ENCODE measurements around the gene NLGN2.

The NLGN2 gene

DNA sequence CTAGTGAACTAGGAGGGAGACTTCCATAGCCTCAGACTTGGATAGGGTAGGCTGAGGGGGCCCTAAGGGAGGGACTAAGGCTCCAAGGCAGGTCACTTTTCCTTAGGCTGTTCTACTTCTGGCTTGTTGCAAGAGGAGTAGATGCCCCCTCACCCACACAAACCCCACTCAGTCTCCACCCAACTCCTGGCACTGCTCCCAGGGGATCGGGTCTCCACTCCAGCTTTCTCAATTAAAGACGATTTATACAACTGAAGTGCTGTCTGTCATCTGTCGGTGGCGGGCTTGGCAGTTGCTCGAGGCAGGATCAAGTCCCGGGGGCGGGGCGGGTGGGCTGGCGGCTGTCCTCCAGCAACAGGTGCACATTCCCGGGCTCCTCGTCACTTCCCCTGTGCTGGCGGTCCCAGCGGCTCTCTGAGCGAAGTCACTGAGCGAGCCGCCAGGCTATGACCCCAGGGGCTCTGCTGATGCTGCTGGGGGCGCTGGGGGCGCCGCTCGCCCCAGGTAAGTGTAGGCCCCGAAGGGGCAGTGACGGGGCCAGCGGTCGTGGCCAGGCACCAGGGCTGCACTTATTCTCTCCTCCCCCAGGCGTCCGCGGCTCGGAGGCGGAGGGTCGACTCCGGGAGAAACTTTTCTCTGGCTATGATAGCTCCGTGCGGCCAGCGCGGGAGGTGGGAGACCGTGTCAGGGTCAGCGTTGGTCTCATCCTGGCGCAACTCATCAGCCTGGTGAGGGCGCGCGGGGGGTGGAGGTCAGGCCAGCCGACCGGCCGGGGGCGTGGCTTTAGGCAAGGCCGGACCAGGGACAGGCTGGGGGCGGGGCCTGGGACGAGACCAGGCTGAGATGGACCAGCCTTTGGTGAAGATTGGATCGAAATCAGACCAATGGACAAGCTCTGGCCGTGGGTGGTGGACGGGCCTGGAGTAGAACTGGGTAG lies 37.3 kb downstream of the NLGN2 start, which contains the start of gene CHRNB1:
Gene CHRNB1, plus strand, starts transcription at position 380 of the 937 bp plus-strand sequence. Its CDS starts 67 bp downstream, at position 447.
- peaks cover 75% of the 10 kb centered on the region for H3K27me3 Mint-ChIP-seq
- H3K27ac Mint-ChIP-seq = no peak within 1 kb of the TSS

DNA sequence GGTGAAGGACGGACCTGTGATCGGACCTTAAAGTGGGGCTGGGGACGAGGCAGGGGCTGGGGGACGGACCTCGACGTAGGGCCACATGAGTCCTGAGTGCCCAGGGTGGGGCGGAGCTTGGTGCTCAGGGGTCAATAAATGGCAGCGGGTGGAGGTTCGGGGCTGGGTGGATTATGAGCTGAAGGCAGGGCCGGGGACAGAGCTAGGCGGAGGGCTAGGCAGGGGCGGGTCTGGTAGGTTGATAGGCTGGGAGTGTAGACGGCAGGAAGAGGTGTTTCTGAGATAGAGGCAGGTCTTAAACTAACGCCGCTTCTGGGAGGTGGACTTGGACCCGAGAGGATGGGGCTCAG lies 37.9 kb downstream of the NLGN2 start:
- H3K4me1 Mint-ChIP-seq (ENCODE audit: low read depth) = peaks cover 19% of the 10 kb centered on the region
- H3K27ac Mint-ChIP-seq = no peak overlapping the region
- DNase-seq = peak; percentile 46
- H3K9me3 Mint-ChIP-seq = no peaks in the 10 kb centered on the region
- peaks cover 69% of the 10 kb centered on the region for H3K27me3 Mint-ChIP-seq
- no peaks in the 10 kb centered on the region for H3K36me3 Mint-ChIP-seq (ENCODE audit: low read depth)
- H3K4me3 Mint-ChIP-seq = peak overlapping the region; percentile 66

More for the DNA sequence above, 37.3 kb downstream of the NLGN2 start, which contains the start of gene CHRNB1:
- DNase-seq = peak; percentile 43
- Mint-ChIP-seq H3K4me3 (peak within 1 kb of the TSS; percentile 66), H3K9me3 (no peaks in the 10 kb centered on the region), H3K4me1 (ENCODE audit: low read depth) (peaks cover 25% of the 10 kb centered on the region), H3K36me3 (ENCODE audit: low read depth) (no peaks in the 10 kb centered on the region)

DNA sequence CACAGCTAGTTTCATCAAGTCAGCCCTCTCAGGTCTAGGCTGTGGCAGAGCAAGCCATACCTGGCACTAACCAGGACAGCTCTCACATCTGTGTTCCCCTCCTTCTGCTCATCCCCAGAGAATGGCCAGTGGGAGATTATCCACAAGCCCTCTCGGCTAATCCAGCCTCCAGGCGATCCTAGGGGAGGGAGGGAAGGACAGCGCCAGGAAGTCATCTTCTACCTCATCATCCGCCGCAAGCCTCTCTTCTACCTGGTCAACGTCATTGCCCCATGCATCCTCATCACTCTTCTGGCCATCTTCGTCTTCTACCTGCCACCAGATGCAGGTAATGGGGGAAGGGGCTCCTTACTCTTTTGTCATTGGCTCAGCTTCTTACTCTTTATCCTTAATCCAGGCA lies 40.8 kb downstream of the NLGN2 start:
- Mint-ChIP-seq H3K4me1 (ENCODE audit: low read depth) (peaks cover 16% of the 10 kb centered on the region), H3K36me3 (ENCODE audit: low read depth) (no peaks in the 10 kb centered on the region), H3K9me3 (no peaks in the 10 kb centered on the region), H3K4me3 (no peak overlapping the region), H3K27ac (no peak overlapping the region), H3K27me3 (peaks cover 42% of the 10 kb centered on the region)
- no peak for DNase-seq

DNA sequence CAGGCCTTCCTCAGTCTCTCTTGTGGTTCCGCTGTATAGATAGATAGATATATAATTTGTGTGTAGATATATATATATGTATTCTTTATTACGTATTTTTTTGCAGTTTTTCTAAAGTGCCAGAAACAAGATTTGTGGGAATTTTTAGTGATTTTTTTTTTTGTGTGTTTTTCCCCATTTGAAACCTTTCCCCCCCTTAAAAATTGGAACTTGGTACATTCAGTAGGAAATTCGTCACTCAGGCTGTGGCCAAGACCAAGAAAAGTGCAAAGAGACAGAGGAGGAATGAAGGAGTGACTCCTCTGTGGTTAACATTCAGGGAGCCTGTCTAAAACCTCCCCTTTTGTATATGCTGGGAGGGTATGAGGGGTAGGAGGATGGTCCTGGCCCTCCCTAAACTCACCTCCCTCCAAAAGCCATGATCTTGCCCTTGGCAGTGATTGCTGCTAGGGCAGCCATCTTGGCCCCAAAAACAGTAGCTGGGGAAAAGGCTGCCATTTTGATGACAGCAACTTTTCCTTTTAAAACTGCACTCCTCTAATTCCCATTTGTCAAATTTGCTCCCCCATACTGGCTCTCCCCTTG lies 52.4 kb downstream of the NLGN2 start:
- H3K27ac Mint-ChIP-seq = no peak overlapping the region
- H3K36me3 Mint-ChIP-seq (ENCODE audit: low read depth) = peaks cover 38% of the 10 kb centered on the region
- H3K4me1 Mint-ChIP-seq (ENCODE audit: low read depth) = peaks cover 17% of the 10 kb centered on the region
- no peak for DNase-seq
- no peaks in the 10 kb centered on the region for H3K9me3 Mint-ChIP-seq
- no peak overlapping the region for H3K4me3 Mint-ChIP-seq
- H3K27me3 Mint-ChIP-seq = no peaks in the 10 kb centered on the region

DNA sequence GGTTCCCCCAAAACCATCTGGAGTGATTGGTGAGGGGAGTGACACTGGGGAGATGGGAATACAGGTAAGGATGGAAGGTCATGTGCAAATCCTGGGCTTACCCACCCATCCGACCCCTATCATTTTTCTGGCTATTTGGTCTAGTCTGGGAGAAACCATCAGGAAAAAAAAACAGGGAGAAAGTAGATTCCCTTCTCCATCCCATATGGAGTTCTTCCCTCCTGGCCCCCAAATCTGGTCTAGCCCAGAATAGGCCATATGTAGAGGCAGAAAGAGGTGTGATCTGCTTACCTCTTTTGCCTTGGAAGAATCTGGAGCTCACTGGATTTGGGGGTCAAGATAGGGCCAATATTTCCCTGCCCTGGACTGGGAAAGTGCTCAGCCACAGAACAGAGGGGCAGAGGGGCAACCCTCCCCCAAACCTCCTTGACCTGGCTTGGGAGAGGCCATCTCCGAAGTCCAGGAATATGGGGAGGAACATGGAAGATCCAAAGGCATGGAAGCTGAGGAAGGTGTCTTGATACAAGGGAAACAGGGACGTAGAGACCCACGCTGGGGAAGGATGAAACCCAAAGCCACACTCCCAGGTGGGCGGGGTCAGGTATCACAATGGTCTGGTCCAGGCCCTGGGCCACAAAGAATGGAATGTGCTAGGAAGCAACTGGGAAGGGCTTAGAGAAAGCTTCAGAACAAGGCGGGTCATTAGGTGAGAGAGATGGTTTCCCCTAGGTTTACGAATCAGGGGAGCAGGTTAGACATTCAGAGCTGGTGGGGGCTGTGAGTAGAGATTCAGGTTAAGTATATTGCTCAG lies 53.4 kb downstream of the NLGN2 start:
- no peaks in the 10 kb centered on the region for H3K27me3 Mint-ChIP-seq
- H3K27ac Mint-ChIP-seq = no peak overlapping the region
- H3K9me3 Mint-ChIP-seq = no peaks in the 10 kb centered on the region
- H3K4me1 Mint-ChIP-seq (ENCODE audit: low read depth) = peaks cover 13% of the 10 kb centered on the region
- H3K36me3 Mint-ChIP-seq (ENCODE audit: low read depth) = peaks cover 35% of the 10 kb centered on the region
- DNase-seq = no peak
- H3K4me3 Mint-ChIP-seq = no peak overlapping the region

DNA sequence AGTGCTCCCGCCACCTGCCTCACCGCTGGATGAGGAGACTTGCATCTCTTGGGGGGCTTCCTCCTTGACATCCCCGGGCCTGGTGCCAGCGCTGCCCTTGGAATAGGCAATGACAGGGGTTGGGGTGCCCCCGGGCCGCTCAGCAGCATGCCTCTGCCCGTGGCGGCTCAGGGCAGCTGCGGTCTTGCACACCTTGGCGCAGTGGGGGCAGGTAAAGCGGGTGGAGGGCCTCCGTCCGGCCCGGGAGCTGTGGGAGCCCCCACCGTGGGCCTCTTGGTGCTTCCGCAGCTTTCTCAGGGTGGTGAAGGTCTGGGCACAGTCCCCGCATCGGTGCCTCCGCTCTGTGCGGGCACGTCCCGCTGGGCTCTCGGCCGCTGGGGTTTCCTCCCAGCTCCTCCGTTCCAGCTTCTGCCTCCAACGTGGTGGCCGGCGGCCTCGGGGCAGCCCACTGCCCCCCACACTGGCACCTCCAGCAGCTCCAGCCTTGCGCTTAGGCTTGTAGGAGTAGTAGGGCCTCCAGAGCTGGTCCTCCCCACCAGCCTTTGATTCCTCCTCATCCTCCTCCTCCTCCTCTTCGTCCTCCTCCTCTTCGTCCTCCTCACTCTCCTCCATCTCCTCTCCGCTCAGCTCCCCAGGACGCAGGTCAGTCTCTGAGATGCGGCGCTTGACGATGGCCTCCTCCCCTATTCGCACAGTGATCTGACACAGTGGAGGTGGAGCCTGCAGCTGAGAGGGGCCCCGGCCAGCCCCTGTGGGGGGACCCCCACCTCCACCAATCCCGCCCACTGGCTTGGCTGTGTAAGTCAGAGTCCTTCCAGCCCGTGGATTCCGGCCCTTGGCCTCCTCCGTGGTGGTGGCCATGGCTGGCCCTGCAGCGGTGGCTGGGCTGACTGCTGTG lies 55.1 kb downstream of the NLGN2 start:
- DNase-seq = no peak

DNA sequence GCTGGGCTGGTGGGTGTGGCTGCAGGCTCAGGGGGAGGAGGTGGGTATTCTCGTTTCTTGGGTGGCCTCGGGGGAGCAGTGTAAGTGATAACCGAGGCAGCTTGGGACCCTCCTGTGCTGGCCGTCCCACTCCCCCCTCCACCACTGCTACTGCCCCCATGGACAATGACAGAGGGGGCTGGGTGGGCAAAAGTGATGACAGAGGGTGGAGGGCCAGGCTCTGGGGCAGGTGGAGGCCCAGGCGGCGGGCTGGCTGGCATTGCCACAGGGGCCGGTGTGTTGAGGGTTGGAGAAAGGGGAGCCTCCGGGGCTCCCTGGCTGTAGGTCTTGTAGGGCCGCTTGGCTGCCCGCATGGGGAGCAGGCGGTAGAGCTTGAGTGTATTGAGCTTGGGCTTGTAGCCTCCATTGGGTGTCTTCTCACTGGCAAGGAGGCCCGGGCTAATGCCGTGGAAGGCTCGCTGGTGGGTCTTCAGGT lies 55.8 kb downstream of the NLGN2 start:
- no peak for DNase-seq
- H3K27ac Mint-ChIP-seq = no peak overlapping the region
- peaks cover 17% of the 10 kb centered on the region for H3K4me1 Mint-ChIP-seq (ENCODE audit: low read depth)
- no peak overlapping the region for H3K4me3 Mint-ChIP-seq
- no peaks in the 10 kb centered on the region for H3K27me3 Mint-ChIP-seq
- peaks cover 43% of the 10 kb centered on the region for H3K36me3 Mint-ChIP-seq (ENCODE audit: low read depth)
- no peaks in the 10 kb centered on the region for H3K9me3 Mint-ChIP-seq

More for the DNA sequence above, 55.1 kb downstream of the NLGN2 start:
- no peaks in the 10 kb centered on the region for H3K27me3 Mint-ChIP-seq
- no peak overlapping the region for H3K4me3 Mint-ChIP-seq
- peaks cover 43% of the 10 kb centered on the region for H3K36me3 Mint-ChIP-seq (ENCODE audit: low read depth)
- H3K27ac Mint-ChIP-seq = no peak overlapping the region
- peaks cover 13% of the 10 kb centered on the region for H3K4me1 Mint-ChIP-seq (ENCODE audit: low read depth)
- no peaks in the 10 kb centered on the region for H3K9me3 Mint-ChIP-seq

DNA sequence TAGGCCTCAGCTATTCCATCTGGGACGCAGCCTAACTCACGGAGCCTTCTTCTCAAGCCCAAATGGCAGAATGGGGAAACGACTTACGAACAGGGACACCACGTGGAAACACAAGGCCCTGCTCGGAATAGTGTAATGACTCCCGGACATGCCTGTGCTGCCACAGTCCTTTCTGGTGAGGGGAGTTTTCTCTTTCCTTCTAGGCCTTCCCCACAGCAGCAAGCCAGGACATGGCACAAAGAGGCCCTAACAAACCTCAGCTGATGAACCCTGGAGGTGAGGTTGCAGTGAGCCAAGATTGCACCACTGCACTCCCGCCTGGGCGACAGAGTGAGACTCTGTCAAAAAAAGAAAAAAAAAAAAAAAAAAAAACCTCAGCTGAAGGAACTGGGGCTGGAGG lies 56.4 kb downstream of the NLGN2 start:
- Mint-ChIP-seq H3K27ac (no peak overlapping the region), H3K9me3 (no peaks in the 10 kb centered on the region), H3K4me1 (ENCODE audit: low read depth) (peaks cover 21% of the 10 kb centered on the region), H3K4me3 (no peak overlapping the region), H3K36me3 (ENCODE audit: low read depth) (peaks cover 46% of the 10 kb centered on the region), H3K27me3 (no peaks in the 10 kb centered on the region)
- no peak for DNase-seq

DNA sequence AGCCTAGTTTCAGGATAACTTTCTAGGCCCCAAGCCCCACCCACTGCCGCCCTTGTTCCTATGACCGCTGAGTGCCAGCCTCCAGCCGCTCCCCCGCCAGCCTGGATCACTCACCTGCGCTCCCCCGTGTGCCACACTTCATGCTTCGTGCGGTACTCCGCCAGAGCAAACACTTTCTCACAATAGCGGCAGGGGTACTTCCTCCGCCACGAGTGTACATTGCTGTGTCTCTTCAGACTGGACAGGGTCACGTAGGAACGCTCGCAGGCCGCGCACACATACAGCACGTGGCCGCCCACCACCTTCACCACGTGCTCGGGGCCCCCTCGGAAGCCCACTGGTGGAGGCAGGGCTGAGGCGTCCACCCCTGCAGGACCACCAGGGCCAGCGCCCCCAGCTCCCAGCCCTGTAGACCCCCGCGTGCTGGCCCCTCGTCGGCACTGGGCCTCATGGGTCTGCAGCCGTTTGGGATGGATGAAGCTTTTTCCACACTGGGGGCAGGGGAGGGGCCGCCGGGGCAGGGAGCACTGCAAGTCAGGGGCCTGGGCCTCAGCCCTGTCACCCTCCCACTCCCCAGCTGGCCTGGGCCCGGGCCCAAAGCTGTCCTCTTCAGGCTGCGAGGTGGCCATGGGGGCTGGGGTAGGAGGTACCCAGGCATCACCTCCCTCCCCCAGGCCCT lies 58.1 kb downstream of the NLGN2 start:
- Mint-ChIP-seq H3K36me3 (ENCODE audit: low read depth) (peaks cover 44% of the 10 kb centered on the region), H3K27me3 (no peaks in the 10 kb centered on the region), H3K4me3 (no peak overlapping the region), H3K9me3 (no peaks in the 10 kb centered on the region), H3K4me1 (ENCODE audit: low read depth) (peaks cover 19% of the 10 kb centered on the region), H3K27ac (no peak overlapping the region)
- no peak for DNase-seq

DNA sequence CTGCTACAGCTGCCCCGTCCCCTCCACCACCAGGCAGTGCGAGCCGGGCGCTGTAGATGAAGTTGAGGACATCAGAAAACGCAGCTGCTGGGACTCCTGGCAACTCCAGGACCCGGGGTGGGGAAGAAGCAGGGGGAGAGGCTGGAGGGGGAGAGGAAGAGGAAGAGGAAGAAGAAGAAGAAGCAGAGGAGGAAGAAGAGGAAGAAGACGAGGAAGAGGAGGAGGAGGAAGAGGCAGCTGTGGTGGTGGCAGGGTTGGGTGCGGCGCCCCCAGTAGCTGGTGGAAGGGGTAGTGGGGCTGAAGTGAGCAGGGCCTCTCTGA lies 58.6 kb downstream of the NLGN2 start:
- H3K27ac Mint-ChIP-seq = peak overlapping the region; percentile 76
- no peaks in the 10 kb centered on the region for H3K9me3 Mint-ChIP-seq

DNA sequence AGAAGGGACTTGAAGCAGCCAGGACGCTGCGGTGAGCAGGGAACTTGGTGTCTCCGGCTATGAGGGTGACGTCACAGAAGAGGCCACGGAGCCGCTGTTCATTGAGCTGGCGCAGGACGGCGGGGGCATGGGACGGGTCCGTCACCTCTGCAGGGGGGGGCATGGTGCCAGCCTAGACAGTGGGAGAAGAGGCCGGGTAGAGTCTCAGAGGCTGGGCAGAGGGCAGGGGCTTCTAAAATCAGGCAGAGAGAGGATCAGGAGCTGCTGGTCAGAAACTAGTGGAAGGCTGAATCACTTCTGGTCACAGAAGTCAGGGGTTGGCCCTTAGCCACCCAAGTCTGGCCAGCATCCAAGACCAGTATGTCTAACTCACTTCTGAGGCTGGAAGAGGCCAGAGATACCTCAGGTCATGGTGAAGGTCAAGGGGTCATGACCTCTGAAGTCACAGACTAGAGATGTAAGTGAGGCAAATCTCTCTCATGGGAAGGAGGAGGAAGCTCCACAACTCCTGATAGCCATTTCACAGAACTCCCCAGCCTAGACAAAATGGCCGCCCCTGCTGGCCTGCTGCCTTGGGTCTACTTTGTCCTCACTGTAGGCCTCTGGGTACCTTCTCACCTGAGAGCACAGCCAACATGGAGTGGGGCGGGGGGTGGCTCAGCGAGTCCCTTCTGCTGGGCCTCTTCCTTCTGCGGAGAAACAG lies 59.1 kb downstream of the NLGN2 start:
- no peak for DNase-seq
- peaks cover 37% of the 10 kb centered on the region for H3K36me3 Mint-ChIP-seq (ENCODE audit: low read depth)
- H3K4me1 Mint-ChIP-seq (ENCODE audit: low read depth) = peaks cover 26% of the 10 kb centered on the region
- H3K9me3 Mint-ChIP-seq = no peaks in the 10 kb centered on the region
- no peak overlapping the region for H3K4me3 Mint-ChIP-seq
- peak overlapping the region; percentile 76 for H3K27ac Mint-ChIP-seq
- no peaks in the 10 kb centered on the region for H3K27me3 Mint-ChIP-seq

More for the DNA sequence above, 58.6 kb downstream of the NLGN2 start:
- H3K27me3 Mint-ChIP-seq = no peaks in the 10 kb centered on the region
- no peak overlapping the region for H3K4me3 Mint-ChIP-seq
- H3K36me3 Mint-ChIP-seq (ENCODE audit: low read depth) = peaks cover 38% of the 10 kb centered on the region
- peaks cover 21% of the 10 kb centered on the region for H3K4me1 Mint-ChIP-seq (ENCODE audit: low read depth)
- DNase-seq = no peak

DNA sequence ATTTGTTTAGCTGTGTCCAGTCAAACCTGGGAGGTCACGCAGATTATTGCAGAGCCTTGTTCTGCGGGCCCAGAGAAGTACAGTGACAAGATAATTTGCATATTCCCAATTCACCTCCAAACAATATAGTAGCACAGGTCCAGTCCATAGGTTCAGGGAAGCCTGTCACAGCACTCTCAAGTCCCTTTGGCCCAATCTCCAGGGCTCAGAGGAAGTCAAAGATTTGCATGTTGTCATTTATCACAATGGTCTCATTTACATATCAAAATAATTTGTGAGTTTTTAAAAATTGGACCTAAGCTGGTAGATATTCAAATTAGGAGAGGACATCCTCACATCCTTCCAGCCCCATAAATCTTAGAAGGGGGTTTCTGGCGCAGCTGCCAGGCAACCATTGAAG lies 59.9 kb downstream of the NLGN2 start:
- H3K9me3 Mint-ChIP-seq = no peaks in the 10 kb centered on the region
- no peak overlapping the region for H3K4me3 Mint-ChIP-seq
- no peaks in the 10 kb centered on the region for H3K27me3 Mint-ChIP-seq

DNA sequence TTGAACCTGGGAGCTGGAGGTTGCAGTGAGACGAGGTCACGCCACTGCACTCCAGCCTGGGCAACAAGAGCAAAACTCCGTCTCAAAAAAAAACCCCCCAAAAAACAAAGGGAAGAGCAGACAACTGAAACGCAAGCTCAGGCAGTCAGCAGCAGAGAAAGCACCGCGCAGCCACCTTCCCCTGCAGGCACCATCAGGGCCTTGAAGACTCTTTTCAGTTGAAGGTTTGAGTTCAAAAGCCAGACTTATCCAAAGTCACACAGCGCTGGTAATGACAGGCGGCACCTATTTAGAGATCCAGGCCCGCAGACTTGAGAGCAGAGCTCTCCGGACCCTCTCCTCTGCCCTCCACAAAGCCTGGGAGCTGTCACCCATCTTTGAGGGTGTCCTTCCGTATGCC lies 60.6 kb downstream of the NLGN2 start:
- H3K27ac Mint-ChIP-seq = peak overlapping the region; percentile 27
- no peak overlapping the region for H3K4me3 Mint-ChIP-seq
- H3K36me3 Mint-ChIP-seq (ENCODE audit: low read depth) = peaks cover 30% of the 10 kb centered on the region

More for the DNA sequence above, 59.9 kb downstream of the NLGN2 start:
- no peak for DNase-seq
- H3K4me1 Mint-ChIP-seq (ENCODE audit: low read depth) = peaks cover 31% of the 10 kb centered on the region
- H3K27ac Mint-ChIP-seq = peak overlapping the region; percentile 76
- H3K36me3 Mint-ChIP-seq (ENCODE audit: low read depth) = peaks cover 34% of the 10 kb centered on the region

More for the DNA sequence above, 60.6 kb downstream of the NLGN2 start:
- Mint-ChIP-seq H3K4me1 (ENCODE audit: low read depth) (peaks cover 34% of the 10 kb centered on the region), H3K9me3 (no peaks in the 10 kb centered on the region), H3K27me3 (no peaks in the 10 kb centered on the region)
- no peak for DNase-seq

Data from activated T-cell treated with anti-CD3 and anti-CD28 coated beads, Interleukin-2, amount 50 U/mL, for 24 hours (primary cell).